ENCODE results near the gene FCRL5.

DNA sequence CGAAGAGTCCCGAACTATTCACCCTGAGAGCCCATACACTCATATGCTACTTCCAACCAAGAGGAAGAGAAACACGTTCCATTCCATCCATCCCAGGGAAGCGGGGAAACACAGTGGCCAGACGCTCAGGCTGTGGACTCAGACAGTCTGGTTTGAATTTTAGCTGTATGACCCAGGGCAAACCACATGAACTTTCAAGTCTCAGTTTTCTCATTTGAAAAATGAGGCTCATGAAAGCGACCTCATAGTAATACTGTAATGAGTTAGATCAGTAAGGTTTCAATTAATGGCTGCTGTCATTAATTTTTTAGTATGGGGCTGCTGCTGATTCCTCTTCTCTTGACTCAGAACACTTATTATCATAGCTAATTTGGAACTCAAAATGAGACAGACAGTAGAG lies 44.1 kb upstream of the FCRL5 start:
- TF ChIP-seq EZH2 (IDR thresholded peaks at IDR 0.05) (no peak), POLR2AphosphoS5 (IDR thresholded peaks at IDR 0.05; ENCODE audit: borderline replicate concordance, low read depth, low read length) (no peak)

Data from SK-N-MC (cell line).